Measurements from ENCODE around the gene KCNN1.

GRCh38 chr19:17982430-17982829 is 15.5 kb downstream of the KCNN1 start:
- no peak for TF ChIP-seq CTCF (IDR thresholded peaks at IDR 0.05)
- TF ChIP-seq POLR2A (IDR thresholded peaks at IDR 0.05) = no peak
- no peak for TF ChIP-seq POLR2AphosphoS5 (IDR thresholded peaks at IDR 0.05)
- no peak for TF ChIP-seq EP300 (IDR thresholded peaks at IDR 0.05)
